Smooth muscle cell (in vitro differentiated cells): ENCODE results near the gene SLC4A11. TPM values are rescaled to one million over a fixed set of nuclear protein-coding genes. Genes with fewer than 3 reads are reported as not detected.

ENCODE experiments used
- DNase-seq: peaks from one replicate; lab custom pipeline; 2025; ENCODE audit not compliant: unreplicated experiment; lab: John Stamatoyannopoulos, UW
- H2AFZ ChIP-seq: fragments of 200-600 bp; sonication (generic); 2 replicates; pipeline ENCODE4 v1.6.0; 2016; ENCODE audit warnings: antibody characterized with exemption, low read depth, mild to moderate bottlenecking
- H3F3A ChIP-seq: fragments of 200-600 bp; sonication (generic); 2 replicates; pipeline ENCODE4 v1.6.0; 2017; ENCODE audit warnings: antibody characterized with exemption, low read depth
- H3K27ac ChIP-seq: fragments of 200-600 bp; sonication (generic); 2 replicates; pipeline ENCODE4 v1.5.1; 2016; ENCODE audit warnings: low read depth, mild to moderate bottlenecking
- H3K27me3 ChIP-seq: fragments of 200-600 bp; sonication (generic); 2 replicates; pipeline ENCODE4 v1.6.1; 2016; ENCODE audit warnings: low read depth, mild to moderate bottlenecking
- H3K36me3 ChIP-seq: fragments of 200-600 bp; sonication (generic); 2 replicates; pipeline ENCODE4 v1.5.1; 2016; ENCODE audit warnings: low read depth
- H3K4me1 ChIP-seq: fragments of 200-600 bp; sonication (generic); 2 replicates; pipeline ENCODE4 v1.5.1; 2016; ENCODE audit warnings: low read depth
- H3K4me2 ChIP-seq: fragments of 200-600 bp; sonication (generic); 2 replicates; pipeline ENCODE4 v1.6.0; 2016; ENCODE audit warnings: mild to moderate bottlenecking
- H3K4me3 ChIP-seq: fragments of 200-600 bp; sonication (generic); 2 replicates; pipeline ENCODE4 v1.5.1; 2016; ENCODE audit warnings: mild to moderate bottlenecking
- H3K79me2 ChIP-seq: fragments of 200-600 bp; sonication (generic); 2 replicates; pipeline ENCODE4 v1.6.0; 2016; ENCODE audit warnings: low read depth, mild to moderate bottlenecking
- H3K9ac ChIP-seq: fragments of 200-600 bp; sonication (generic); 2 replicates; pipeline ENCODE4 v1.6.0; 2016; ENCODE audit warnings: low read depth
- H3K9me3 ChIP-seq: fragments of 200-600 bp; sonication (generic); replicated peaks from 2 replicates; pipeline ENCODE4 v1.5.1; 2016; ENCODE audit warnings: low read depth
- H4K20me1 ChIP-seq: fragments of 200-600 bp; sonication (generic); 2 replicates; pipeline ENCODE4 v1.6.0; 2016; ENCODE audit warnings: low read depth
- CTCF ChIP-seq: fragments of 200-600 bp; sonication (generic); IDR thresholded peaks from 2 replicates; pipeline ENCODE4 v1.5.1; 2017; ENCODE audit warnings: borderline replicate concordance, mild to moderate bottlenecking, antibody characterized with exemption; ENCODE audit not compliant: insufficient read depth, poor library complexity, severe bottlenecking
- WGBS: methylation state at CpG from one replicate; pipeline ENCODE4 v1.1.7; 2016; ENCODE audit warnings: low lambda C conversion rate; 5-methylcytosine and 5-hydroxymethylcytosine counted together
- polyA plus RNA-seq: library from polyadenylated mRNA; unstranded; fragments of >200 nt; fragmentation: Nextera tagmentation; extraction: Ambion mirVana; gene quantifications from 2 replicates; pipeline ENCODE4 v1.2.1, GENCODE V29; 2016
- total RNA-seq: library from RNA; depleted of rRNA; stranded (reverse); fragments of >200 nt; gene quantifications from 2 replicates; pipeline ENCODE4 v1.2.3, GENCODE V29; 2014

The SLC4A11 gene
- total and polyA plus RNA-seq, 2 experiments from 2014 or later: 0.27 to 1.5 TPM

DNA sequence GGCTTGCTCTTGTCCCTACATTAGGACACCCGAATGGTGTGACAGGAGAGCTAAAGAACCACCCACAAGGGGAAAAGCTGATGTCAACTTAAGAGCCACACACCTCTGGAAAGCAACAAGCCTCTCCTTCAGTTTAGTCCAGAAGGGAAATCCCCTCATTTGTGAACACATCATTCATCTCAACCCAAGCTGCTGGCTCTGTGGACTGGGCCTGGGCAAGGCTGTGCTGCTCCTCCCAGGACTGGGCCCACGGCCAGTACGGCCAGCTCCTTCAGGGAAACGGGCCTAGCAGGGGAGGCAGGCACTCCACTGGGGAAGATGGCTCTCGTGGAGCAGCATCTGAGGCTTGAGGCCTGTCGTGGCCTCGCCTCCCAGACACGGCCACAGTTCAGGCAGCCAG, 12.8 kb upstream of the SLC4A11 start:
- WGBS: over 99% methylated on average over 6 of the region's 8 CpGs
- no peak overlapping the region for H3K9ac ChIP-seq

DNA sequence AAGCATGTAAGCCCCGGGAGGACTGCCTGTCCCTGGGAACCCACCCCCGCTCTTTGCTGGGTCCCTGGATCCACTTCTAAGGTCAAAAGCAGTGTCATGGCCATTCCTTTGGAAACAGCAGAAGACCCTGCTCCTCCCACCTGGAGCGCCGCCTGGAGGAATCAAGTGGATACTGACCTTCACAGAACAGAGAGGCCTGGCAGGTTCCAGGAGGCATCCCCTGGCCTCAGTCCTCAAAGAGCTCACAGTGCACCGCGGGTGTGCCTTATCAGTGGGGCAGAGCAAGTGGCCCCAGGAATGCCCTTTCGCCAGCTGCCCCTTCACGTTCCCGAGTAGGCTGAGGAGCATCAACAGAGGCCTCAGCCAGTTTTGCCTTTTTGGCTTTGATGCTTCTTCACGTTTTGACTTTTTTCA, 11.1 kb upstream of the SLC4A11 start:
- 41% methylated on average over 10 of the region's 10 CpGs for WGBS
- Histone ChIP-seq H3K4me3 (no peak overlapping the region), H3K9ac (no peak overlapping the region), H3K9me3 (no peaks in the 10 kb centered on the region), H3K79me2 (no peaks in the 10 kb centered on the region), H3K27ac (no peak overlapping the region), H3K4me2 (no peak overlapping the region), H3K36me3 (no peaks in the 10 kb centered on the region), H3F3A (peaks cover 6% of the 10 kb centered on the region), H3K27me3 (peaks cover 26% of the 10 kb centered on the region), H2AFZ (no peak overlapping the region), H3K4me1 (peaks cover 7% of the 10 kb centered on the region), H4K20me1 (peaks cover 16% of the 10 kb centered on the region)
- no peak for DNase-seq
- peak; percentile 34 for TF ChIP-seq CTCF

More for the DNA sequence above, 12.8 kb upstream of the SLC4A11 start:
- no peaks in the 10 kb centered on the region for H3K79me2 ChIP-seq
- H2AFZ ChIP-seq: no peak overlapping the region
- peaks cover 7% of the 10 kb centered on the region for H3K4me1 ChIP-seq
- DNase-seq: no peak
- TF ChIP-seq CTCF: no peak
- H3K4me3 ChIP-seq: no peak overlapping the region
- H3K27ac ChIP-seq: no peak overlapping the region
- no peaks in the 10 kb centered on the region for H3K9me3 ChIP-seq
- H3F3A ChIP-seq: peaks cover 6% of the 10 kb centered on the region
- no peak overlapping the region for H3K4me2 ChIP-seq
- H4K20me1 ChIP-seq: peaks cover 16% of the 10 kb centered on the region
- peaks cover 26% of the 10 kb centered on the region for H3K27me3 ChIP-seq
- no peaks in the 10 kb centered on the region for H3K36me3 ChIP-seq

DNA sequence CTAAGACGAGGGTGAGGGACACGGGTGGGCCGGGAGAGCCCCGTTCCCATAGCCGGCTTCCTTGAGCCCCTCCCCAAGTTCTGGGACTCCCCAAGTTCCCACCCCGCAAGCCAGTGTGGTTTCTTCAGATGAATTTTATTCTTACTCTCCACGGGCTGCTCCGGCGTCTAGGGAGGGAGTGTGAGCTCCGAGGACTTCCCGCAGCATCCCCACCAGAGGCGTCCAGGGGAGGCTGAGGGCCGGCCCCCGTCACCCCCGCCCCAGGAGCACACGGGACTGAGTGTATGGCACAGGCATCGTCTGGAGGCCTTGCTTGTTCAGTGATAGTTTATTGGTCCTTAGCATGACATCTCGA, 10.0 kb upstream of the SLC4A11 start:
- Histone ChIP-seq H3K4me3 (peak overlapping the region; percentile 38), H3K79me2 (no peaks in the 10 kb centered on the region), H3K4me2 (peak overlapping the region; percentile 85), H3K27me3 (peaks cover 26% of the 10 kb centered on the region), H2AFZ (no peak overlapping the region), H3K9me3 (no peaks in the 10 kb centered on the region), H3F3A (peaks cover 6% of the 10 kb centered on the region), H4K20me1 (peaks cover 16% of the 10 kb centered on the region), H3K4me1 (peaks cover 7% of the 10 kb centered on the region), H3K36me3 (no peaks in the 10 kb centered on the region), H3K27ac (no peak overlapping the region), H3K9ac (no peak overlapping the region)
- WGBS: 21% methylated on average over 16 of the region's 18 CpGs
- no peak for DNase-seq
- TF ChIP-seq CTCF: no peak

GRCh38 chr20:3248167-3248992, 9.4 kb upstream of the SLC4A11 start:
- no peaks in the 10 kb centered on the region for H3K36me3 ChIP-seq
- peak overlapping the region; percentile 38 for H3K4me3 ChIP-seq
- peak overlapping the region; percentile 85 for H3K4me2 ChIP-seq
- no peaks in the 10 kb centered on the region for H3K79me2 ChIP-seq
- no peak for DNase-seq
- H4K20me1 ChIP-seq: peaks cover 16% of the 10 kb centered on the region
- WGBS: 14% methylated on average over 53 of the region's 53 CpGs
- no peaks in the 10 kb centered on the region for H3K9me3 ChIP-seq
- peaks cover 26% of the 10 kb centered on the region for H3K27me3 ChIP-seq
- H2AFZ ChIP-seq: no peak overlapping the region
- H3K27ac ChIP-seq: no peak overlapping the region
- H3F3A ChIP-seq: peaks cover 6% of the 10 kb centered on the region
- TF ChIP-seq CTCF: no peak
- peaks cover 7% of the 10 kb centered on the region for H3K4me1 ChIP-seq
- H3K9ac ChIP-seq: no peak overlapping the region
